OCI-LY7 (cell line): ENCODE measurements around the gene ZC3HAV1L. TPM values are rescaled to one million over a fixed set of nuclear protein-coding genes. Genes with fewer than 3 reads are reported as not detected.
A peak's percentile ranks its signal among the peaks of the same experiment; 100 is the strongest.

Experiments
- BruUV-seq: library from RNA; stranded (reverse); fragments of 400-500 nt; replicated peaks from 2 replicates; lab custom pipeline; 2021; lab: Mats Ljungman, UMichigan
- CTCF ChIA-PET: fragments of 300-600 bp; sonication (Branson Sonifier 250); formaldehyde crosslinking; loops from one replicate; lab custom pipeline; 2022; ENCODE audit warnings: antibody characterized with exemption; ENCODE audit not compliant: unreplicated experiment; lab: Charles Lee
- POLR2A ChIA-PET: fragments of 300-600 bp; sonication (Branson Sonifier 250); formaldehyde crosslinking; loops from one replicate; lab custom pipeline; 2022; ENCODE audit warnings: antibody characterized with exemption; lab: Charles Lee
- DNase-seq: peaks from one replicate; pipeline ENCODE4 v3.0.0-alpha.2; 2015; ENCODE audit warnings: low spot score
- H2AFZ ChIP-seq: fragments of 200-600 bp; sonication (generic), shearing (Covaris generic); 2 replicates; pipeline ENCODE4 v1.6.1; 2014; ENCODE audit warnings: mild to moderate bottlenecking, antibody characterized with exemption, low read length, moderate library complexity
- H3K27ac ChIP-seq: fragments of 200-600 bp; sonication (generic); 2 replicates; pipeline ENCODE4 v1.5.1; 2014; ENCODE audit warnings: mixed run types, low read depth, mild to moderate bottlenecking, moderate library complexity, low read length, inconsistent platforms; ENCODE audit not compliant: poor library complexity, severe bottlenecking
- H3K36me3 ChIP-seq: fragments of 200-600 bp; sonication (generic); 2 replicates; pipeline ENCODE4 v1.6.1; 2014; ENCODE audit warnings: mild to moderate bottlenecking, antibody characterized with exemption, low read length, moderate library complexity, mixed read lengths; ENCODE audit not compliant: insufficient read depth
- H3K4me1 ChIP-seq: fragments of 200-600 bp; sonication (generic); 2 replicates; pipeline ENCODE4 v1.5.1; 2014; ENCODE audit warnings: mild to moderate bottlenecking, low read length; ENCODE audit not compliant: insufficient read depth, poor library complexity, severe bottlenecking
- H3K4me2 ChIP-seq: fragments of 200-600 bp; sonication (generic); 2 replicates; pipeline ENCODE4 v1.6.1; 2014; ENCODE audit warnings: mild to moderate bottlenecking, low read length
- H3K4me3 ChIP-seq: fragments of 200-600 bp; sonication (generic); 2 replicates; pipeline ENCODE4 v1.5.1; 2014; ENCODE audit warnings: mild to moderate bottlenecking, low read depth, low read length; ENCODE audit not compliant: poor library complexity, severe bottlenecking
- H3K79me2 ChIP-seq: fragments of 200-600 bp; sonication (generic); 2 replicates; pipeline ENCODE4 v1.6.1; 2016; ENCODE audit warnings: low read depth, mild to moderate bottlenecking, low read length, moderate library complexity, mixed read lengths; ENCODE audit not compliant: insufficient read depth
- H3K9me2 ChIP-seq: fragments of 200-600 bp; sonication (generic); 2 replicates; pipeline ENCODE4 v1.6.1; 2016; ENCODE audit warnings: mild to moderate bottlenecking, low read length, mixed read lengths; ENCODE audit not compliant: insufficient read depth
- H3K9me3 ChIP-seq: fragments of 200-600 bp; sonication (generic); 2 replicates; pipeline ENCODE4 v1.6.1; 2014; ENCODE audit warnings: mild to moderate bottlenecking, mixed run types, low read length, mixed read lengths
- H4K20me1 ChIP-seq: fragments of 200-600 bp; sonication (generic); 2 replicates; pipeline ENCODE4 v1.6.1; 2014; ENCODE audit warnings: mild to moderate bottlenecking, antibody characterized with exemption, low read length, moderate library complexity, mixed read lengths; ENCODE audit not compliant: insufficient read depth
- EZH2phosphoT487 ChIP-seq: fragments of 200-600 bp; sonication (generic); IDR thresholded peaks from 2 replicates; pipeline ENCODE4 v1.6.1; 2018; ENCODE audit warnings: low read depth, borderline replicate concordance, mild to moderate bottlenecking, mixed run types, antibody characterized with exemption, low read length, moderate library complexity, mixed read lengths
- intact Hi-C: fragments of 100-400 bp; cut with micrococcal nuclease; formaldehyde crosslinking; loops from one replicate; pipeline ENCODE4 v1.10.0; 2022; ENCODE audit not compliant: unreplicated experiment
- total RNA-seq, 2 experiments: library from RNA; depleted of rRNA in 1 of 2; stranded (reverse); fragments of >200 nt in 1 of 2; shearing (Covaris generic) in 1 of 2; gene quantifications; 2 replicates each; pipeline ENCODE4 v1.2.3, GENCODE V29; 2014 to 2022
- TF ChIP-seq, protein P1 (sequence below): fragments of 200-600 bp; sonication (generic); conservative IDR thresholded peaks from 2 replicates; pipeline ENCODE4 v1.5.1; 2014; ENCODE audit warnings: mild to moderate bottlenecking, antibody characterized with exemption, low read length, moderate library complexity, mixed read lengths

ZC3HAV1L gene
- total RNA-seq, 2 experiments from 2014 or later, result not detected

DNA sequence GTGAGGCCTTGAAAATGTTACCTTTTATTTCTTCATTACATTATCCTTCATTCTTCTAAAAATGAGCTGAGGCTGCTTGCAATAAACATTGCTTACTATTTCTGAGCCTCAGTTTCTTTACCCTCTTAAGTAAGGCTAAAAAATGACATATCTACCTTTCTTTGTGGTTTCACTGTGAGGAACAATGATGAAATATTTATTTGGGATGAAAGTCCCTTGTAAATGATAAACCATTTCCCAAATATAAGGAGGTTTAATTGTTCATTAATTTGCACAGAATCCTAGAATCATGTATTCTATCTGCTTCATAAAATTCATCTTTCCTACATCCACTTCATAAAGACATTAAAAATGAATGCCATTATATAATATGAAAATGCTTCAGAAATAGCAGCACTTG lies 45.7 kb upstream of the ZC3HAV1L start:
- Histone ChIP-seq H3K27ac (no peak overlapping the region), H3K9me3 (peaks cover 2% of the 10 kb centered on the region; the same call in 1 of the 2 replicates), H3K79me2 (no peaks in the 10 kb centered on the region; the same call in 1 of the 2 replicates), H2AFZ (no peak overlapping the region), H3K36me3 (peaks cover 99% of the 10 kb centered on the region), H4K20me1 (no peaks in the 10 kb centered on the region), H3K9me2 (no peaks in the 10 kb centered on the region), H3K4me2 (no peak overlapping the region), H3K4me1 (no peaks in the 10 kb centered on the region), H3K4me3 (no peak overlapping the region)
- DNase-seq, result no peak
- ChIA-PET POLR2A (interaction anchor here (0.6 kb wide), 1 partner anchor 370 kb away, joined by 5 read pairs; no protein-coding TSS in a partner anchor), CTCF (no interaction called here)
- no TSS peak for BruUV-seq
- TF ChIP-seq, protein P1, sequence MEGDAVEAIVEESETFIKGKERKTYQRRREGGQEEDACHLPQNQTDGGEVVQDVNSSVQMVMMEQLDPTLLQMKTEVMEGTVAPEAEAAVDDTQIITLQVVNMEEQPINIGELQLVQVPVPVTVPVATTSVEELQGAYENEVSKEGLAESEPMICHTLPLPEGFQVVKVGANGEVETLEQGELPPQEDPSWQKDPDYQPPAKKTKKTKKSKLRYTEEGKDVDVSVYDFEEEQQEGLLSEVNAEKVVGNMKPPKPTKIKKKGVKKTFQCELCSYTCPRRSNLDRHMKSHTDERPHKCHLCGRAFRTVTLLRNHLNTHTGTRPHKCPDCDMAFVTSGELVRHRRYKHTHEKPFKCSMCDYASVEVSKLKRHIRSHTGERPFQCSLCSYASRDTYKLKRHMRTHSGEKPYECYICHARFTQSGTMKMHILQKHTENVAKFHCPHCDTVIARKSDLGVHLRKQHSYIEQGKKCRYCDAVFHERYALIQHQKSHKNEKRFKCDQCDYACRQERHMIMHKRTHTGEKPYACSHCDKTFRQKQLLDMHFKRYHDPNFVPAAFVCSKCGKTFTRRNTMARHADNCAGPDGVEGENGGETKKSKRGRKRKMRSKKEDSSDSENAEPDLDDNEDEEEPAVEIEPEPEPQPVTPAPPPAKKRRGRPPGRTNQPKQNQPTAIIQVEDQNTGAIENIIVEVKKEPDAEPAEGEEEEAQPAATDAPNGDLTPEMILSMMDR, result no peak
- no peak for TF ChIP-seq EZH2phosphoT487
- intact Hi-C loops, result no loop called here

DNA sequence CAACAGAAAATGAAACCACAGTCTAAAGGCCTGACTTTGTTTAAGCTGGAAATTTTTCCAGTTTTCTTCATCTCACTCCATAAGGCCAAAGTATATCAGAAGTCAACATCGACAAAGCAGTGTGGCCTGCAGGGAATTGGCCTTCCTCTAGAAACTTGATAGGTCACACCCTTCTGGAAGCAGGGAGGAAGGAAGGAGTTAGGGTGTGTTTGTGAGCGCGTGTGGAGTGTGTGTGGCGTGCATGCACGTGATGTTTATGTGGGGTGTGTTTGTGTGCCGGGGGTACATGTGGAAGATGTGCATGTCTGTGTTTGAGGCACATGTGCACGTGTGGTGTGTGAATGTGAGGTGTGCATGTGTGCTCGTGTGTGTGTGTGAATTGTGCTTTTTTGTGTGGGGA lies 45.1 kb upstream of the ZC3HAV1L start:
- no peaks in the 10 kb centered on the region; the same call in 1 of the 2 replicates for H3K79me2 ChIP-seq
- H3K27ac ChIP-seq, result no peak overlapping the region
- no peak overlapping the region for H3K4me3 ChIP-seq
- DNase-seq, result no peak
- peaks cover 99% of the 10 kb centered on the region for H3K36me3 ChIP-seq
- H4K20me1 ChIP-seq, result no peaks in the 10 kb centered on the region
- no peak overlapping the region for H2AFZ ChIP-seq
- no TSS peak for BruUV-seq
- no peak overlapping the region for H3K4me2 ChIP-seq
- H3K9me3 ChIP-seq, result no peaks in the 10 kb centered on the region
- TF ChIP-seq, protein P1, result no peak
- ChIA-PET POLR2A (interaction anchor here (0.6 to 1.2 kb wide), 2 partner anchors 14 to 371 kb away, joined by 5 to 10 read pairs; no protein-coding TSS in a partner anchor), CTCF (no interaction called here)
- no peaks in the 10 kb centered on the region for H3K9me2 ChIP-seq
- H3K4me1 ChIP-seq, result no peaks in the 10 kb centered on the region
- intact Hi-C loops, result no loop called here

DNA sequence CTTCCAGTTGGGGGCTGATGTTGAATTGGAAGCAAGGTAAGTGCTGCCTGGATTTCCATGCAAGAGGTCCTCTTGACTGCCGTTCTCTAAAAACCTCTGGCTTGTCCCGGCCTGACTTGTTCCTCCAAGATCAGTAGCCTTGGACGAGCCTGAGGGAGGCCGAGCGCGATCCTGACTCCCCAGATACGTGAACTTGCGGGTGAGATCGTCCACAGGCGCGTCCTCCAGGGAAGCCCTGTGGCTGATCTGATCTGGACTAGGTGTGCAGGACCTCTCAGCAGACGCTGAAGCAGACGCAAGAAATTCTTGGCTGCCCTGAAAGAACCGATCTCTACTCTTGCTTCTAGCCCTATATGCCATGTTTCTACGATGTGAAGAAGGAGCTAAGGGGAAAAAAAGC lies 44.0 kb upstream of the ZC3HAV1L start:
- Histone ChIP-seq H3K79me2 (no peaks in the 10 kb centered on the region; the same call in 1 of the 2 replicates), H3K36me3 (peaks cover 99% of the 10 kb centered on the region), H3K4me3 (no peak overlapping the region), H3K27ac (no peak overlapping the region), H3K4me2 (no peak overlapping the region), H4K20me1 (no peaks in the 10 kb centered on the region), H3K9me3 (no peaks in the 10 kb centered on the region), H3K9me2 (no peaks in the 10 kb centered on the region), H2AFZ (no peak overlapping the region), H3K4me1 (peaks cover 2% of the 10 kb centered on the region)
- POLR2A ChIA-PET, result interaction anchor here (0.5 to 1.2 kb wide), 2 partner anchors 15 to 25 kb away, joined by 8 to 10 read pairs; no protein-coding TSS in a partner anchor
- TSS peak; percentile 17 for BruUV-seq
- no peak for TF ChIP-seq EZH2phosphoT487
- TF ChIP-seq, protein P1, result no peak
- DNase-seq, result no peak
- CTCF ChIA-PET, result no interaction called here
- intact Hi-C loops, result no loop called here
